Measurements from ENCODE around the gene GRM7.

- no peak for TF ChIP-seq CTCF (IDR thresholded peaks at IDR 0.05; ENCODE audit: low read depth, low read length, poor library complexity, severe bottlenecking)
- TF ChIP-seq EZH2phosphoT487 (IDR thresholded peaks at IDR 0.05; ENCODE audit: borderline replicate concordance, low read length) = no peak
Observed at GRCh38 chr3:7577513-7577912, 716.6 kb downstream of the GRM7 start.

All from DOHH2 (cell line).